Naive thymus-derived CD8-positive, alpha-beta T cell (primary cell): ENCODE measurements around the gene WDR7. TPM values are rescaled to one million over a fixed set of nuclear protein-coding genes. Genes with fewer than 3 reads are reported as not detected.
A peak's percentile ranks its signal among the peaks of the same experiment; 100 is the strongest.

Source experiments
- ATAC-seq, 2 donors: fragments of 150-1000 bp; cut with Tn5 transposase in 1 of 2; sonication (Bioruptor Pico), chemical (Tn5 transposase) in 1 of 2; 1 replicate in 1 of 2; 2 replicates in 1 of 2; pipeline ENCODE4 v1.10.0; 2021; ENCODE audit warnings: mild to moderate bottlenecking in 2 of 2, moderate library complexity in 2 of 2
- POLR2A ChIA-PET: fragments of 350-600 bp; sonication (Branson Sonifier 250); formaldehyde crosslinking; loops from one replicate; lab custom pipeline; 2021; ENCODE audit warnings: antibody characterized with exemption; lab: Charles Lee
- DNase-seq, 10 donors: peaks; one replicate each; pipeline versions ENCODE4 v3.0.0 to v3.0.0-alpha.2; 2020 to 2022
- H3K27ac Mint-ChIP-seq, 10 donors: one replicate each; pipeline ENCODE4 v1.8.0; 2020 to 2022; ENCODE audit warnings: mild to moderate bottlenecking in 10 of 10, mixed read lengths in 10 of 10, moderate library complexity in 4 of 10, inconsistent platforms in 1 of 10
- H3K27me3 Mint-ChIP-seq, 5 donors: one replicate each; pipeline ENCODE4 v1.8.0; 2021 to 2022; ENCODE audit warnings: mixed read lengths in 5 of 5
- H3K36me3 Mint-ChIP-seq, 3 donors: one replicate each; pipeline ENCODE4 v1.8.0; 2020 to 2022; ENCODE audit warnings: mixed read lengths in 3 of 3, mild to moderate bottlenecking in 2 of 3, inconsistent platforms in 1 of 3
- H3K4me1 Mint-ChIP-seq, 4 donors: one replicate each; pipeline ENCODE4 v1.8.0; 2021 to 2022; ENCODE audit warnings: mixed read lengths in 4 of 4
- H3K4me3 Mint-ChIP-seq, 10 donors: one replicate each; pipeline ENCODE4 v1.8.0; 2020 to 2022; ENCODE audit warnings: mild to moderate bottlenecking in 10 of 10, mixed read lengths in 10 of 10, moderate library complexity in 6 of 10, inconsistent platforms in 1 of 10
- H3K9me3 Mint-ChIP-seq, 9 donors: one replicate each; pipeline ENCODE4 v1.8.0; 2020 to 2022; ENCODE audit warnings: mixed read lengths in 9 of 9, mild to moderate bottlenecking in 3 of 9, inconsistent platforms in 1 of 9, moderate library complexity in 1 of 9
- polyA plus RNA-seq, 3 donors: library from polyadenylated mRNA; unstranded; fragments of 300-500 nt; fragmentation: Illumina TruSeq; gene quantifications; one replicate each; pipeline ENCODE4 v1.2.3, GENCODE V29; 2021
- total RNA-seq, 8 experiments: library from RNA in 2 of 8; stranded (reverse) in 2 of 8; gene quantifications; one replicate each; pipeline ENCODE4 v1.2.3 and lab custom pipeline; 2021 to 2026

The WDR7 gene
- total and polyA plus RNA-seq, 5 experiments from 2014 or later, result 17.8 to 42.7 (median 27.1) TPM

DNA sequence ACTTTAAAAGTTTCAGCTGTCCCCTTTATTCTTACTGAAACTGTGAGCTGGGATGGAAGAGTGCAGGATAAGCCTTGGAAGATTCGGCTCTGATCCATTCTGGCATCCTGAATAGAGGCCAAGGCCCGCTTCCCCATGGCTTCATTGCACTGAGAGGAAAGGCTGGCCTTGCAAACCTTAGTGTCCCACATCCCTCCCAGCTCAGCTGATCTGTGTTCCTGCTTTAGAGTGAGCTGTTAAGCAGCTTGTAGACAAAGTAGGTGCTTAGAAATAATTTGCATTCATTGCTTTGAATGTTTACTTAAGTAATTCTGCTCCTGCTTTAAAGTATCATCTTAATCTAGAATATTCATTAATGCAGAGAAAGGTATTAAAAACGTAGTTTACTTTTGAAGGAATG, 326.1 kb downstream of the WDR7 start:
- DNase-seq (no peak), ATAC-seq (no peak)
- Mint-ChIP-seq H3K27me3 (no peaks in the 10 kb centered on the region), H3K9me3 (no peaks in the 10 kb centered on the region), H3K36me3 (peaks cover 9 to 32% (median 28%) of the 10 kb centered on the region in 3 donors), H3K27ac (no peak overlapping the region), H3K4me3 (no peak overlapping the region), H3K4me1 (peaks cover 0 to 6% (median under 1%) of the 10 kb centered on the region in 4 donors)
- POLR2A ChIA-PET, result no interaction called here

DNA sequence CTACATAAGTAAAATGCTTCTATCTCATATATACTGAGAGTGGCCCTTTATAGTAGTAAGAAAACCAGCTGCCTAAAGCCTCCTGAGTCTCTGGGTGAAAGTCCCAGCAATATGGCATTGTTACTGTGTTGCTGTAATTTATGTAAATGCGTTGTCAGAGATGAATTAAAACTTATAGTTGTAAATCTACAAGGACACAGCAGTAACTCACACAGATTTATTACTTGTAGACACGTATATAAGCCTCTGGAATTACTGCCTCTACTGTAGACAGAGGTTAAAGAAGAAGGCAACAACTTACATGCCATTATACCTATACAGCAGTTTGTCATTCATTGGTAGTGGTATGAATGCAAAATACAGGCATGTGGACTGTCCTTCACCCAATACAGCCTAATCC, 326.6 kb downstream of the WDR7 start:
- Mint-ChIP-seq H3K4me1 (peaks cover 0 to 6% (median under 1%) of the 10 kb centered on the region in 4 donors), H3K27ac (no peak overlapping the region), H3K36me3 (peaks cover 9 to 29% (median 23%) of the 10 kb centered on the region in 3 donors), H3K4me3 (no peak overlapping the region), H3K9me3 (no peaks in the 10 kb centered on the region), H3K27me3 (no peaks in the 10 kb centered on the region)
- POLR2A ChIA-PET, result no interaction called here
- DNase-seq (no peak), ATAC-seq (no peak)

DNA sequence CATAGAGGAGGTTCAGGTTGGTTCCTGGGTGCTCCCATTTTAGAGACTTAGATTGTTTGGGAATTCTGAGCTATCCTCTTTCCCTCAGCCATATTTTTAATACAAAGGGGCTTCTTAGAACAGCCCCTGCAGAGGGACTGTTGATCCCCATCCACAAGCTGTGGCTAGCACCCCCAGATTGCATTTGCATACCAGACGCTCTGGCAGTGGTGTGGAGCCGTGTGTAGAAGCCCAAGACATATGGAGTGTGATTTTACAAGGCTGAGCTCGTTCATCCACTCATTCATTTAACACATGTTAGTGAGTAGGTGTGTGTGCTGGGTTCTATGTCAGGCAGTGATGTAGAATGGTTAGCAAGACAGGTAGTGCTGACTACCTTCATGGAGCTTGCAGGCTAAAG, 329.0 kb downstream of the WDR7 start:
- Mint-ChIP-seq H3K27me3 (no peaks in the 10 kb centered on the region), H3K27ac (no peak overlapping the region), H3K4me1 (peaks cover 0 to 6% (median under 1%) of the 10 kb centered on the region in 4 donors), H3K9me3 (no peaks in the 10 kb centered on the region), H3K4me3 (no peak overlapping the region), H3K36me3 (peaks cover 4 to 12% (median 9%) of the 10 kb centered on the region in 3 donors)
- ATAC-seq (no peak), DNase-seq (no peak)
- POLR2A ChIA-PET, result no interaction called here

DNA sequence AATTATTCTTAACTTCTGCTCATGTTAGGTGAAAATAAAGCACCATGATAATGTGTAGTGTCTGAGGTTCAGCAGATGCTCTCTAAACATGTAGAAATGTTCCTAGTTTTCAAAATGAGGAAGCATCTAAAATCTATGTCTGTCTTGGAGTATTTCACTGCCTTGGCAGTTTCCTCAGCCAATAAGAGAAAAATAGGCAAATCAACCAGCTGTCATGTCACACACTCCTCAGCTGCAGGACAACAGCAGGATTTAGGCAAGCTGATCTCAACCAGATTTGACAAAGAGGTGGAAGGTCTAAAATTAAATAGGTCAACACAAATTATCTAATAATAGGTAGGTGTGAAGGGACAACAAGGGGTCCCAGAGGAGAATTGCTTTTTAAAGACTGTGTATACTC, 331.6 kb downstream of the WDR7 start:
- ATAC-seq, result no peak
- POLR2A ChIA-PET, result no interaction called here
- peaks cover 0 to 6% (median under 1%) of the 10 kb centered on the region in 4 donors for H3K4me1 Mint-ChIP-seq

GRCh38 chr18:56983275-56983992, 332.3 kb downstream of the WDR7 start:
- Mint-ChIP-seq H3K27ac (no peak overlapping the region), H3K4me3 (no peak overlapping the region)

More for the DNA sequence above, 331.6 kb downstream of the WDR7 start:
- no peak overlapping the region for H3K27ac Mint-ChIP-seq
- H3K4me3 Mint-ChIP-seq, result no peak overlapping the region
- peaks cover 4 to 6% (median 4%) of the 10 kb centered on the region in 3 donors for H3K36me3 Mint-ChIP-seq
- H3K9me3 Mint-ChIP-seq, result no peaks in the 10 kb centered on the region
- no peaks in the 10 kb centered on the region for H3K27me3 Mint-ChIP-seq
- no peak for DNase-seq

DNA sequence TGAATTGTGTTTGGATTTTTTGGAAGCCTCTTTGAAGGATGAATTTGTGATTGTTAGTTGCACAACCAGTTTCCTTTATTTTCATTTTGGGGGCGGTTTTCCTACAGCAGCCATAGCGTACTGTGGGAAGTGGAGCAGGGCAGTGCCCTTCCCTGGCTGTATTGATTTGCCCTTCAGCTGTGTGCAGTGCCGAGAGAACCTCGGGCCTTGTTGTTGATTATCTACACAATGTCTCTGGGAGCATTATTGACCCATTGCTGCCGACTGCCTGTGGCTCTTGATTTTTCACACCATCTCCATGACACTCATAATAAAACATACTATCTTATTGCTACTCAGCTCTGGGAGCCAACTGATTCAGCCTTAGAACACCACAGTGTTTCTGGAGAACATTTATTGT, 333.6 kb downstream of the WDR7 start:
- Mint-ChIP-seq H3K9me3 (no peaks in the 10 kb centered on the region), H3K27me3 (no peaks in the 10 kb centered on the region), H3K4me1 (peaks cover 0 to 6% (median under 1%) of the 10 kb centered on the region in 4 donors), H3K27ac (no peak overlapping the region), H3K36me3 (peaks cover 0 to 4% (median 2%) of the 10 kb centered on the region in 3 donors), H3K4me3 (no peak overlapping the region)
- POLR2A ChIA-PET, result no interaction called here
- DNase-seq, result no peak
- no peak for ATAC-seq

More at GRCh38 chr18:56983275-56983992, 332.3 kb downstream of the WDR7 start:
- H3K4me1 Mint-ChIP-seq, result peaks cover 0 to 6% (median under 1%) of the 10 kb centered on the region in 4 donors
- DNase-seq (no peak), ATAC-seq (no peak)
- H3K36me3 Mint-ChIP-seq, result peaks cover 2 to 4% (median 3%) of the 10 kb centered on the region in 3 donors
- no peaks in the 10 kb centered on the region for H3K27me3 Mint-ChIP-seq
- POLR2A ChIA-PET, result no interaction called here
- no peaks in the 10 kb centered on the region for H3K9me3 Mint-ChIP-seq

- no peaks in the 10 kb centered on the region for H3K27me3 Mint-ChIP-seq
- ATAC-seq, result no peak
- no peak overlapping the region for H3K4me3 Mint-ChIP-seq
- H3K9me3 Mint-ChIP-seq, result peaks cover 0 to 10% (median 0%) of the 10 kb centered on the region in 9 donors
- H3K4me1 Mint-ChIP-seq, result no peaks in the 10 kb centered on the region
- DNase-seq, result no peak
- no peak overlapping the region for H3K27ac Mint-ChIP-seq
- peaks cover 0 to 6% (median 0%) of the 10 kb centered on the region in 3 donors for H3K36me3 Mint-ChIP-seq
- POLR2A ChIA-PET, result no interaction called here
Measured at GRCh38 chr18:56986829-56987228, 335.7 kb downstream of the WDR7 start.

DNA sequence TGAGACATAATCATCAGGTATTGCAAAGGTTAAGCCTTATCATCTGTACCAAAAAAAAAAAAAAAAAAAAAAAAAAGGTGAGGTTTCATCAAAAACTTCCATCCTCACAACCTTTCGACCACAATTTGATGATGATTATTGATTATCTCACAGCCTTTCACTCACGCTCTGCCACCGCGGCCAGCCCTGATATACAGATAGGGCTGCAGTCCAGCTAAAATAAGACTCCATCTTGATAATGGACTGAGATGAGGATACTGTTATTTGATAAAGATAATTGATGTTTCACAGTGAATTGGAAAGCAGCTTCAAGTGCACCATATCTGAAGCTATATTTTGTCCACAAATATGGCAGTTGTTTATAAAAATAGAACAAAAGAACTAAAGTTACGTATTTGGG, 336.1 kb downstream of the WDR7 start:
- Mint-ChIP-seq H3K36me3 (peaks cover 0 to 6% (median 0%) of the 10 kb centered on the region in 3 donors), H3K27me3 (no peaks in the 10 kb centered on the region), H3K4me3 (no peak overlapping the region), H3K9me3 (peaks cover 0 to 10% (median 0%) of the 10 kb centered on the region in 9 donors), H3K4me1 (no peaks in the 10 kb centered on the region), H3K27ac (no peak overlapping the region)
- DNase-seq (no peak), ATAC-seq (no peak)
- POLR2A ChIA-PET, result no interaction called here

- DNase-seq, result no peak
- Mint-ChIP-seq H3K4me1 (no peaks in the 10 kb centered on the region), H3K4me3 (no peak overlapping the region), H3K27me3 (no peaks in the 10 kb centered on the region), H3K27ac (no peak overlapping the region), H3K36me3 (peaks cover 0 to 6% (median 0%) of the 10 kb centered on the region in 3 donors), H3K9me3 (peaks cover 0 to 10% (median 0%) of the 10 kb centered on the region in 9 donors)
- POLR2A ChIA-PET, result no interaction called here
- ATAC-seq, result no peak
Measured at GRCh38 chr18:56988022-56988421, 336.9 kb downstream of the WDR7 start.

- Mint-ChIP-seq H3K27me3 (no peaks in the 10 kb centered on the region), H3K4me3 (no peak overlapping the region)
- ATAC-seq, result no peak
Measured at GRCh38 chr18:56990678-56991077, 339.5 kb downstream of the WDR7 start.

DNA sequence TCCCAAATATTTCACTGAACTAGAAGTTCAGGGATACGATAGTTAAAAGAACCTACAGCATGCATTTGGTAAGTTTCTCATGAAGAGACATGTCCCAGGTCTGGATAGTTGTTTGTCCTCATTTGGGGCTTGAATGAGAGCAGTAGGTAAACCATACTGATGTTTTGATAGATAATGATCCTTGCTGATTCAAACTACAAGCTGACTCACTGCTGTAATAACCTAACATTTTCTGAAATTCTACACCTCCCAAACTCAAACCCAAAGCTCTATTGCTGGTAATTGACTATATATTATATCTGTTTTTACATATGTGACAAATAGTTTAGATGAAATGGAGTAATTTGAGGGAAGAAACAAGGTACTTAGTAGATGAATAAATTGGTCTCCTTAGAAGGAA, 341.6 kb downstream of the WDR7 start:
- Mint-ChIP-seq H3K27me3 (no peaks in the 10 kb centered on the region), H3K4me1 (peaks cover 0 to under 1% (median 0%) of the 10 kb centered on the region in 4 donors), H3K9me3 (peaks cover 0 to 10% (median 0%) of the 10 kb centered on the region in 9 donors), H3K4me3 (no peak overlapping the region), H3K27ac (no peak overlapping the region), H3K36me3 (peaks cover 0 to 14% (median 8%) of the 10 kb centered on the region in 3 donors)
- DNase-seq, result no peak
- no peak for ATAC-seq
- POLR2A ChIA-PET, result no interaction called here

More at GRCh38 chr18:56990678-56991077, 339.5 kb downstream of the WDR7 start:
- no peaks in the 10 kb centered on the region for H3K4me1 Mint-ChIP-seq
- POLR2A ChIA-PET, result no interaction called here
- peaks cover 0 to 9% (median 6%) of the 10 kb centered on the region in 3 donors for H3K36me3 Mint-ChIP-seq
- DNase-seq, result no peak
- H3K27ac Mint-ChIP-seq, result no peak overlapping the region
- H3K9me3 Mint-ChIP-seq, result peaks cover 0 to 10% (median 0%) of the 10 kb centered on the region in 9 donors

GRCh38 chr18:56995579-56996188, 344.5 kb downstream of the WDR7 start:
- ATAC-seq (no peak), DNase-seq (no peak)
- Mint-ChIP-seq H3K4me1 (peaks cover 0 to 8% (median 2%) of the 10 kb centered on the region in 4 donors), H3K4me3 (no peak overlapping the region), H3K27ac (no peak overlapping the region), H3K9me3 (peaks cover 0 to 5% (median 0%) of the 10 kb centered on the region in 9 donors), H3K27me3 (no peaks in the 10 kb centered on the region), H3K36me3 (peaks cover 0 to 14% (median 7%) of the 10 kb centered on the region in 3 donors)
- POLR2A ChIA-PET, result no interaction called here

DNA sequence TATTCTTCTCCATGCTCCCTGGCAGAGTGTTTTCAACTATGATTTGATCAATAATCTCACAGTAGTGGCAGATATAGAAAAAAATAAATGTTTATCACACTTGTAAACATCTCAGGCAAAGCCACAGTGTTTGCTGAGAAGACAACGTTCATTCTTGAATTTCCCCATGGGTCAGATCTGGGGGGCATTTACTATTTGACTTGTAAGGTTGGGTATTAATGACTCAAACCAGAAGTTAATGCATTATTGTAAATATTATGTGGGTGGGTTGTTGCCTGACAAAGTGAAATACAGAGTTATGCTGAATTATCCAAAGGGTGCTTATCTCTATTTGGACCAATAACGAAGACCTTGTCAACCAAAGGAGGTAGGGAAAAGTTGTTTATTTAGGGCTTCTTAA, 346.0 kb downstream of the WDR7 start:
- peaks cover 0 to 8% (median 2%) of the 10 kb centered on the region in 4 donors for H3K4me1 Mint-ChIP-seq
- H3K36me3 Mint-ChIP-seq, result peaks cover 0 to 16% (median 4%) of the 10 kb centered on the region in 3 donors
- no peaks in the 10 kb centered on the region for H3K9me3 Mint-ChIP-seq
- H3K4me3 Mint-ChIP-seq, result no peak overlapping the region
- POLR2A ChIA-PET, result no interaction called here
- ATAC-seq (no peak), DNase-seq (no peak)
- H3K27me3 Mint-ChIP-seq, result no peaks in the 10 kb centered on the region
- peak overlapping the region in 1 of 10 donors; percentile 40 for H3K27ac Mint-ChIP-seq
